COLO668 (cell line): ENCODE measurements around the gene CACUL1.
"Not testable (repeated sequence)": the region's sequence is repeated elsewhere in the genome, so short reads cannot be mapped to it uniquely, and the experiment has no call there.

Source experiments
- DNase-seq: peaks from one replicate; lab custom pipeline; 2025; ENCODE audit not compliant: unreplicated experiment; lab: John Stamatoyannopoulos, UW

The CACUL1 gene

GRCh38 chr10:118768041-118768919, 13.5 kb upstream of the CACUL1 start:
- DNase-seq = no peak

- no peak for DNase-seq
Measured at GRCh38 chr10:118767297-118768040, 12.7 kb upstream of the CACUL1 start.

GRCh38 chr10:118764195-118764594, 9.4 kb upstream of the CACUL1 start:
- DNase-seq = no peak

GRCh38 chr10:118763202-118763988, 8.6 kb upstream of the CACUL1 start:
- DNase-seq = peak; percentile 73

GRCh38 chr10:118760265-118760664, 5.5 kb upstream of the CACUL1 start:
- DNase-seq = no peak

GRCh38 chr10:118758449-118758848, 3.7 kb upstream of the CACUL1 start:
- no peak for DNase-seq

GRCh38 chr10:118754229-118754555, 578 bp downstream of the CACUL1 start:
- peak; percentile 41 for DNase-seq

- peak; percentile 45 for DNase-seq
Measured at GRCh38 chr10:118753331-118754228, 1.2 kb downstream of the CACUL1 start.

- no peak for DNase-seq
Measured at GRCh38 chr10:118752409-118752808, 2.4 kb downstream of the CACUL1 start.

- DNase-seq = no peak
Measured at GRCh38 chr10:118751265-118751664, 3.5 kb downstream of the CACUL1 start.

- no peak for DNase-seq
Measured at GRCh38 chr10:118748041-118748440, 6.7 kb downstream of the CACUL1 start.

- DNase-seq = no peak
Measured at GRCh38 chr10:118746246-118746645, 8.5 kb downstream of the CACUL1 start.

GRCh38 chr10:118745056-118745455, 9.7 kb downstream of the CACUL1 start:
- no peak for DNase-seq

- DNase-seq = not testable (repeated sequence)
Measured at GRCh38 chr10:118744346-118744918, 10.3 kb downstream of the CACUL1 start.

- DNase-seq = no peak
Measured at GRCh38 chr10:118742782-118743181, 12.0 kb downstream of the CACUL1 start.

GRCh38 chr10:118742032-118742431, 12.7 kb downstream of the CACUL1 start:
- no peak for DNase-seq

GRCh38 chr10:118738406-118738805, 16.4 kb downstream of the CACUL1 start:
- no peak for DNase-seq

- no peak for DNase-seq
Measured at GRCh38 chr10:118737603-118738302, 17.0 kb downstream of the CACUL1 start.

GRCh38 chr10:118735294-118735693, 19.5 kb downstream of the CACUL1 start:
- DNase-seq = no peak

- no peak for DNase-seq
Measured at GRCh38 chr10:118734475-118734874, 20.3 kb downstream of the CACUL1 start.
